Heart right ventricle (tissue), 16 donors: ENCODE measurements around the gene CACNA1C. TPM values are rescaled to one million over a fixed set of nuclear protein-coding genes. Genes with fewer than 3 reads are reported as not detected.

ENCODE experiments used
- ATAC-seq, 8 donors: fragments of 200-7000 bp; cut with Tn5 transposase; one replicate each; pipeline ENCODE4 v1.9.1; 2020; ENCODE audit warnings: mild to moderate bottlenecking in 8 of 8, moderate library complexity in 8 of 8, moderate number of reproducible peaks in 1 of 8
- DNase-seq, 2 donors: peaks; one replicate each; pipeline ENCODE4 v3.0.0-alpha.2; 2020
- H3K27ac ChIP-seq, 10 donors: fragments of 200-600 bp; sonication (generic) in 2 of 10; one replicate each; pipeline versions ENCODE4 v1.5.0 to v1.8.0; 2020 to 2022; ENCODE audit warnings: mild to moderate bottlenecking in 3 of 10
- H3K27me3 ChIP-seq, 7 donors: fragments of 200-600 bp; one replicate each; pipeline ENCODE4 v1.8.0; 2021 to 2022; ENCODE audit warnings: mild to moderate bottlenecking in 2 of 7
- H3K36me3 ChIP-seq, 9 donors: fragments of 200-600 bp; sonication (generic) in 1 of 9; one replicate each; pipeline versions ENCODE4 v1.5.0 to v1.8.0; 2020 to 2022; ENCODE audit warnings: mild to moderate bottlenecking in 2 of 9
- H3K4me1 ChIP-seq, 9 donors: fragments of 200-600 bp; sonication (generic) in 1 of 9; one replicate each; pipeline versions ENCODE4 v1.5.0 to v1.8.0; 2020 to 2022; ENCODE audit warnings: mild to moderate bottlenecking in 4 of 9
- H3K4me3 ChIP-seq, 10 donors: fragments of 200-600 bp; sonication (generic) in 2 of 10; one replicate each; pipeline versions ENCODE4 v1.5.0 to v1.8.0; 2020 to 2022; ENCODE audit warnings: mild to moderate bottlenecking in 7 of 10, moderate library complexity in 2 of 10
- H3K9me3 ChIP-seq, 11 donors: fragments of 200-600 bp in 10 of 11; sonication (generic) in 2 of 11; one replicate each; pipeline versions ENCODE4 v1.5.0 to v1.8.0; 2013 to 2022; ENCODE audit warnings: mild to moderate bottlenecking in 2 of 11, control low read depth in 1 of 11, moderate library complexity in 1 of 11
- CTCF ChIP-seq, 9 donors: fragments of 200-600 bp; sonication (generic) in 2 of 9; IDR thresholded peaks; one replicate each; pipeline versions ENCODE4 v1.5.0 to v1.8.0; 2021 to 2022; ENCODE audit warnings: antibody characterized with exemption in 9 of 9, mild to moderate bottlenecking in 5 of 9, moderate library complexity in 1 of 9
- WGBS, 2 donors: extraction: QIAGEN DNeasy Blood & Tissue Kit; methylation state at CpG; one replicate each; pipeline ENCODE4 v1.1.7; 2013; ENCODE audit warnings: inconsistent platforms in 1 of 2; 5-methylcytosine and 5-hydroxymethylcytosine counted together
- intact Hi-C, 10 donors: fragments of 100-400 bp; cut with DNase I; formaldehyde crosslinking; loops; one replicate each; pipeline versions ENCODE4 v1.11.1 to v1.14.2; 2022
- polyA plus RNA-seq, 2 donors: library from polyadenylated mRNA; stranded (reverse); fragments of 200-250 nt; gene quantifications; one replicate each; pipeline ENCODE4 v1.2.3, GENCODE V29; 2013
- total RNA-seq, 10 donors: library from RNA; stranded (reverse); fragmentation: NEBNext Ultra II Directional in 3 of 10; extraction: Animal tissue kit (Norgen Biotek cat#: 25700) in 3 of 10; gene quantifications; one replicate each; pipeline versions ENCODE4 v1.2.1 to v1.2.4, GENCODE V29; 2021 to 2023
- donor health status: Arrhythmogenic right ventricular cardiomyopathy.
- donor health status: ischemic (EF 13 %, LVEDD 7.1; RV severe dilation, severe dysfunction).
- donor health status: healthy with polysubstance abuse.
- donor health status: DM: no; HTN: yes; CAD: no.
- donor health status: DM: no; HTN: no; CAD: no.
- donor health status: ischemic (EF 25% LVEDD 6.9; RV normal size, moderate dysfunction).
- donor health status: ischemic (EF 25% LVEDD 5.7; RV mildly dilated, moderate dysfunction).
- donor health status: healthy.
- donor health status: DM: yes; HTN: yes; CAD: no.
- donor health status: Ischemic cardiomyopathy.
- donor health status: ischemic (EF 35%, LVEDD 5.7; RV mildly dilated, moderate dysfunction).
- donor health status: nonischemic (EF 11% LVEDD 7.7; RV severe dilation, severe dysfunction).
- donor health status: DM: yes; HTN: yes; CAD: no.
- donor health status: PGD.
- donor health status: ischemic (EF 29% LVEDD 5.4; RV normal size, mild dysfunction).
- donor health status: nonischemic (EF 23%, LVEDD 6.1; RV moderate dilation, normal function).

The CACNA1C gene
- total and polyA plus RNA-seq, 12 donors, result 19.1 to 222 (median 183) TPM

DNA sequence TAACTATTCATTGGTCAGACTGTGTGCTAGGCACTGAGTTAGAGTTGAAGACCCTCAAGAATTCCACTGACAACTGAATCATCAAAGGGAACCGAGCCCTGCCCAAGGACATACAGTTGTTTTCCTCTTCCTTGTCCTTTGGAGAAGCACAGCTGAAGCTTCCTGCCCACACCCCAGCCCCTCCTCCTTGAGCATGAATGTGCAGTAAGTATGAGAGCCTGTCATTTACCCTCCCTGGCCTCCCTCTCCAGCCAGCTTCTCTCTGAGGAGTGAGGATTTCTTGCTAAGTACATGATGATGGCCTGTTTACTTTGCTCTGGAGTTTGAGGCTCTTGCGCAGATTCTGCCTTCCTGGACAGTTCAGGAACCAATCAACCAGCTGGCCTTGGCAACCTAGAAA, 235.2 kb downstream of the CACNA1C start:
- Histone ChIP-seq H3K9me3 (no peaks in the 10 kb centered on the region), H3K36me3 (no peaks in the 10 kb centered on the region), H3K27me3 (no peaks in the 10 kb centered on the region), H3K27ac (peak overlapping the region in 9 of 10 donors; percentile 62 to 76 (median 70)), H3K4me1 (peaks cover 40 to 100% (median 94%) of the 10 kb centered on the region in 9 donors), H3K4me3 (no peak overlapping the region)
- DNase-seq (no peak), ATAC-seq (no peak)
- TF ChIP-seq CTCF (IDR thresholded peaks at IDR 0.05), result no peak
- intact Hi-C loops, result loop anchor here in 8 of 10 donors (5.0 to 10.0 kb wide), 6 partner anchors 231 to 493 kb away; partner anchors contain the start of gene CACNA1C (in 2 of the 8)
- WGBS, 2 donors, result 60% methylated on average over 2 of the region's 2 CpGs

GRCh38 chr12:2288471-2288870, 235.7 kb downstream of the CACNA1C start:
- DNase-seq (no peak), ATAC-seq (no peak)
- Histone ChIP-seq H3K9me3 (no peaks in the 10 kb centered on the region), H3K27me3 (no peaks in the 10 kb centered on the region), H3K27ac (peak overlapping the region in 4 of 10 donors; percentile 67 to 73 (median 70)), H3K4me3 (no peak overlapping the region), H3K4me1 (peaks cover 38 to 100% (median 94%) of the 10 kb centered on the region in 9 donors), H3K36me3 (no peaks in the 10 kb centered on the region)
- intact Hi-C loops, result loop anchor here in 8 of 10 donors (5.0 to 10.0 kb wide), 6 partner anchors 231 to 494 kb away; partner anchors contain the start of gene CACNA1C (in 2 of the 8)
- WGBS, 2 donors, result 86 to 91% methylated on average over 4 of the region's 4 CpGs
- TF ChIP-seq CTCF (IDR thresholded peaks at IDR 0.05), result no peak

DNA sequence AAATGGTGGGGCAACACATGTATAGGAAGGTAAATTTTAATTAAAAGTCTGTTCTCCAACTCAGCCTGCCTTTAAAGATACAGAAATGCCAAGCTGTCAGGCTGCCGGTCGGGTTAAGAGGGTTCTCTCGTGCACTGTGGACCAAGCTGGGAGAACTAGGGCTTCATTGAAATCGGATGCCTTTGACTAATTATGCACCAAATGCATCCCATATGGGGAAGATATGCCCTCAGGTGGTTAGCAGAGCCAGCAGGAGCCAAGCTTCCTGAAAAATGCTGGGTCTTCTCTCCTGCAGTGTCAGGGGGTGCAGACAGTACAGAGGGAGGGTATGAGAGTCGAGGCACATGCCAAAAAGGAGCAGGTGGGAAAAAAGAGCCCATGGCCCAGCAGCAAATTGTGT, 236.1 kb downstream of the CACNA1C start:
- H3K4me1 ChIP-seq, result peaks cover 34 to 100% (median 93%) of the 10 kb centered on the region in 9 donors
- ATAC-seq, result no peak
- intact Hi-C loops, result loop anchor here in 8 of 10 donors (5.0 to 10.0 kb wide), 6 partner anchors 232 to 494 kb away; partner anchors contain the start of gene CACNA1C (in 2 of the 8)
- 67 to 74% methylated on average over 5 of the region's 5 CpGs for WGBS, 2 donors
- H3K36me3 ChIP-seq, result no peaks in the 10 kb centered on the region
- no peak overlapping the region for H3K4me3 ChIP-seq
- H3K27me3 ChIP-seq, result no peaks in the 10 kb centered on the region
- TF ChIP-seq CTCF (IDR thresholded peaks at IDR 0.05), result no peak
- peak overlapping the region in 2 of 10 donors; percentile 32 to 67 for H3K27ac ChIP-seq
- no peaks in the 10 kb centered on the region for H3K9me3 ChIP-seq
- no peak for DNase-seq

DNA sequence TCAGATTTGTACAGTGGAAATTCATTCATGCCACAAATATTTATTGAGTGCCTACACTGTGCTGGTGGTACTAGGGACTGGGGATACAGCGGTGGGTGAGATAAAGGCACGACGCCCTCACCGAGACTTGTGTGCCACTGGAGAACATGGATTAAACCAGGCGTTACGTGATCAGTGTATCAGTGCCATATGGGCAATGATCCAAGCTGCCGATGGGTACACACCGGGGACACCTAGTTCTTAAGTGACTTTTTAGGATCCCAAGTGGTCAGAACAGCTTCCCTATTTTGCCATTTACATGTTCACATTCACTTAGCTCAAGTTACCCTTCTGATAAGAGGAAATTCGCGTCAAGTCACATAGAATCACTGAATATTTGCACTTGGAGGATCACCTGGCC, 236.7 kb downstream of the CACNA1C start:
- no peaks in the 10 kb centered on the region for H3K27me3 ChIP-seq
- H3K27ac ChIP-seq, result peak overlapping the region in 4 of 10 donors; percentile 0 to 67 (median 24)
- DNase-seq, result no peak
- no peak for TF ChIP-seq CTCF (IDR thresholded peaks at IDR 0.05)
- 60 to 68% methylated on average over 10 of the region's 10 CpGs for WGBS, 2 donors
- no peaks in the 10 kb centered on the region for H3K9me3 ChIP-seq
- peak in 2 of 8 donors; percentile 6 to 39 for ATAC-seq
- intact Hi-C loops, result loop anchor here in 8 of 10 donors (5.0 to 10.0 kb wide), 6 partner anchors 232 to 495 kb away; partner anchors contain the start of gene CACNA1C (in 2 of the 8)
- H3K4me3 ChIP-seq, result no peak overlapping the region
- no peaks in the 10 kb centered on the region for H3K36me3 ChIP-seq
- peaks cover 28 to 100% (median 88%) of the 10 kb centered on the region in 9 donors for H3K4me1 ChIP-seq
